ACHN (cell line): ENCODE results near the gene LDB3.

Experiments used
- DNase-seq: peaks from one replicate; pipeline ENCODE4 v3.0.0-alpha.2; 2015
- in situ Hi-C: cut with HindIII; loops from 2 replicates; pipeline ENCODE4 v1.10.0; 2017; ENCODE audit warnings: low sequenced_read_pairs, low pct_ligation_motif_present, low pct_unique_long_range_greater_than_20kb

Gene LDB3

DNA sequence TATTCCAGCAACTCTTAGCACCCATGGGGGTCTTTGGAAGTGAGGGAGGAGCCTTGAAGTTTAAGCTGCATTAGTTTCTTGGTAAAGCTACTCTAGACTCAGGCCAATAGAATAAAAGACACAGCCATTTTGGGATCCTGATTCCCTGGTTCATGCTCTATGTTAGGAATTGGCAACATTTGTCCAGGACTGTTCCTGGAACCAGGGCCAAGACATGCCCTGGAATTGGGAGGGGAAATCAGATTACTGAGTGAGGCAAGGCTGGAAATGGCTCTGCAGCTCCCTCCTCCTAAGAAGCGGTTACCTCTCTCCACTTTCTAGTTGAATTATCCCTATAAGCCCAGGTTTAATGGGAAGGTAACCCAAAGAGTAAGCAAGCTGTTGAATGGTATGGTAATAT, 73.9 kb downstream of the LDB3 start:
- in situ Hi-C loops, result no loop called here
- no peak for DNase-seq

DNA sequence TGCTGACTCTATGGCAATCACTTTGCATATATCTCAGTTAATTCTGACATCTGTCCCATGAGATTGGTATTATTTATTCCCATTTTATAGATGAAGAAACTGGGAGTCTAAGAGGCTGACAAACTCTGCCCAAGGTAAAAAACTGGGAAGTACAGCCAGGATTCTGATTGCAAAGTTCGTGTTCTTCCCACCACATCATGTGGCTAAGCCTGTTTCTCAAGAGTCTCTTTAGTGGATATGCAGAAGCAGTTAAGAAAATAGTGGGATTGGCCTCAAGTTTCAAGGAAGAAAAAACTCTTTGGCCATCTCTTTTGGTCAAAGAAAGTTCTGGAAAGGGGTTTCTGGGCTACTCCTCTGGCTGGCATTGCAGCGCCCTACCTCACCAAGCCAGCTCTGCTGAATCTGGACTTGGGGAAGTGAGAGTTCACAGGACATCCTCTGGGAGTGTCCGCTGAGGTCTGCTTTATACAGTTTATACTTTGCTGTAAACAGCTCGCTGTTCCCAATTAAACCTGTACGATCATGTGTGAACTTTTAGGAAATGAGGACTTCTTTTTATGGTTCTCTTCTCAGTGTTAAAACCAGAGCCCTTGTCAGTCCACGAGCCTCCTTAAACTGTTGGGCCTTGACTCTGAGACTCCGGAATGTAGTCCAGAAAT, 75.9 kb downstream of the LDB3 start:
- in situ Hi-C loops, result no loop called here

DNA sequence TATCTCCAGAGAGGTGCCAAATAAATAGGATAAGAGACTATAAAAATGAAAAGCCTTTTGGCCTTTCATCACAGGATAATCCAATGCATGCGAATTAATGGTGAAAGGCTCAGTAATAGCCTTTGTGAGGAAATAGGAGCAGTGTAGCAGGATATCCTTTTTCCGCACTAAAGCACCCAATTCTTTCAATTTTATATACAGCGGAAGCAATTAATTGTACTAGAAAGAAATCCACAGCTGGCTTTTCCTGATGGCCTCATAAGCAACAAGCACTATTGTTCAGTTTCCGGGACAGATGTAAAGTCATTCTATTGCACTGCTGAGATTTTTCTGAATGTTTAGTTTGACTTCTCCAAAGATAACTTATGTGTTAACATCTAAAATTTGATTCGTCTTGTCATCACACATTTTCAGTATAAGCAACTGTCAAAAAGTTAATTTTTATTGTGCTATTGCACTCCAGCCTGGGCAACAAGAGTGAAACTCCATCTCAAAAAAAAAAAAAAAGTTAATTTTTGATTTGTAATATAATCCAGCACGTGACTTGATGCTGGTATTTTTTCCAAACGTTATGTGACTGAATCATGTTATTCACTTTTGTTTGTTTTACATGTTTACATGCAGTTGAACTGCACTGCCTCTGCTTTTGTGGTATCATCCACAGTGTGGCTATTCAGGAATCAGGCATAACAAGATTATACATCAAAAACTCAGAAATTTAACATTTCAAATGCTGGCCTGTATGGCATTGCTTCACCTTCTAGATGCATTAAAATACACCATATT, 79.7 kb downstream of the LDB3 start:
- in situ Hi-C loops, result no loop called here

More for the DNA sequence above, 75.9 kb downstream of the LDB3 start:
- no peak for DNase-seq

DNA sequence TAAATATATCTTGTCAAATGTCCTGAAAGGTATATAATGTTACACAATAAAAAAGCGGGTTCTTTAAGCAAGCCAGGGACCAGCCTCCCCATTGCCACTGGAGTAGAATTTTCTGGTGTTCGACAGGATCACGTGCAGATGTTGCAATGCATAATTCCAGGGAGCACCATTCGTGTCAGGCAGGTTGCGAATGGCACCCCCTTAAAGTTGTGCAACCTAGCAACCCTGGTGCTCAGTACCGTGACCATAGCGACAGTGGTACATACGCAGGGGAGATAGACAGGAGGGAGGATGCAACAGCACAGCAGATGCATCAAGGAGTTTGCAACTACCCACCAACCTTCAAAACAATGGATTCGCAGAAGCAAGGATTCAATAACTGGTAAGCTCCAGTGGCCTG, 81.5 kb downstream of the LDB3 start:
- in situ Hi-C loops, result no loop called here
- no peak for DNase-seq

More for the DNA sequence above, 79.7 kb downstream of the LDB3 start:
- DNase-seq, result no peak

DNA sequence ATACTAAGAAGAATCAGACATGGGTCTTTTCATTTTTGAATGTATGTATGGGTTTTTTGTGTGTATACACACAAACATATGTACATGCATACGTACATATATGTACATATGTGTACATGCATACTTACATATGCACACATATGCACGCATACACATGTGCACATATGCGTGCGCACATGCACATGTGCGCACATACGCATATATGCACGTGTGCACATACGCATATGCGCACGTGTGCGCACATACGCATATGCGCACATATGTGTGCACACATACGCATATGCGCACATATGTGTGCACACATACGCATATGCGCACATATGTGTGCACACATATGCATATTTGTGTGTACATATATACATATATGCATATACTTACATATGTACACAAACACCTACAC, 83.2 kb downstream of the LDB3 start:
- DNase-seq, result no peak
- in situ Hi-C loops, result no loop called here

DNA sequence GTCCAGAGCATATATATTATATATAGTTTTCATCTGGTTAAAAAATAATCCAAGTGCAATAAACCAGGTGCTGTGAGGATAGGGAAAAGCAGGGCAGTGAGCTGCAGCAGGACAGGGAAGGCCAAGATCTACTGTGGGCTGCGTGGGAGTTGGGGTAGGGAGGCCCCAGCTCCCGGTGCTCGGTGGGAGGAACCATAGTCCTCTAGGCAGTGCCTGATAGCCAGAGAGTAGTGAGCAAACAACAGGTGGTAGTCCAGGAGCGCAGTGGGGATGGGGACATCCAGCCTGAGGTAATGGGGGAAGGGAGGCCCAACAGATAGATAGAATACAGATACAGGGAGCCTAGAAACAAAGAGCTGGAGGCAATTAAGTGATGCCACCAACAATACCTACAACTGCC, 84.0 kb downstream of the LDB3 start:
- no peak for DNase-seq
- in situ Hi-C loops, result no loop called here

DNA sequence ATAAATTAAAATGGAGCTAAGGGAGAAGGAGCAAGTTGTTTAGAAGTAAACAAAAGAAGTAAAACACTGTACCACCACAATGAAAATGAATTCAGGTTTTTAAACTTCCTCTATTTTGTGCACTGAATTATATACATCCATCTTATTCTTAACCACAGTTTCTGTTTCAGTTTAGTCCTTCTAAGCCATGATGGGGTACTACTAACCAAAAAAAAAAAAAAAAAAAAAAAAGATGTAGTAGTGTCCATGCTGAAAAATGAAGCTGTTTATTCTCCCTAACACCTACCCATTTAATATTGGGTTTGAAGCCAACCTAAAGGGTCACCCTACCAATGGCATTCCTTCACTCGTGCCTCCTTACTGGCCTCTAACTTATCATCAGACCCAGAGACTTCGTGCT, 84.7 kb downstream of the LDB3 start:
- DNase-seq, result no peak
- in situ Hi-C loops, result no loop called here

DNA sequence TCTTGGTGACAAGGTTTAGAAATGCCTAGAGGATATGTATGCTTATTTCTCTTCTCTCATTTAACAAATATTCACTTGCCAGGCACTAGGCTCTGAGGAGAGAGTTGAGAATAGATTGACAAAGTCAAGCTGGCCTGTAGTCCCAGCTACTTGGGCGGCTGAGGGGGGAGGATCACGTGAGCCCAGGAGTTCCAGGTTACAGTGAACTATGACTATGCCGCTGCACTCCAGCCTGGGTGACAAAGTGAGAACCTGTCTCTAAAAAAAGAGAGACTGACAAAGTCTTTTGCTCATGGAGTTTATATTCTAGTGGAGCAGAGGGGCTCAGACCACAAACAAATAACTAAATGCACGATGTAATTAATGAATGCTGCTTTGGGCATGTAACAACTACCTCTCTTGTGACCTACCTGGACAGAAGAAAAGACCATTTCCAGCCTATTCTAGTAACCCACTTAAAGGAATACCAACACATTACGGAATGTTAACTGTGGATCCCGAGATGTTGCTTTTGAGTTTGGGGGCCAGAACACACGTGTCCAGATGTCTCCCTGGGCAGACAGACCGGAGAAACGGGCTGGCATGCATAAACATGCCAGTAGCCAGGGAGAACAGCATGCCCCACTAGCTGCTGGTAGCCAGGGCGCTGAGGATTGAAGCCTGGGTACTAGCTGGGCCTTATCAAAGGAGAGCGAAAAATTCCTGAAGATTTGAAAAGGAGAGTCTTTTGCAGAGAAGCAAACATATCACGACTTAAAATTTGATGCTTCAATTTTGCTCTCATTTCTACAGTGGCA, 85.5 kb downstream of the LDB3 start:
- in situ Hi-C loops, result no loop called here

DNA sequence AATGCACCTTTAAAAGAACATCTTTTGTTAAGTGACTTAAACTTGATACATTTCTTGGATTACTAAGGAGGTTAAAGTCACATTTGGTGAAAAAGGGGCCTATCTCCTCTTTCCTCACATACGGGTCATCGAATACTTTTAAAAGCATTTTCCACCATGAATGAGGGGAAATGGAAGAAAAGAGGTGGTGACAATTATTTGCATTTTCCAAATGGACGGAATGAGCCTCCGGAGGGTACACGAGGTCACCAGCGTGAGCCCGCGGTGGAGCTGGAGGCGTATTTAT, 87.1 kb downstream of the LDB3 start:
- in situ Hi-C loops, result no loop called here
- no peak for DNase-seq

More for the DNA sequence above, 85.5 kb downstream of the LDB3 start:
- no peak for DNase-seq

DNA sequence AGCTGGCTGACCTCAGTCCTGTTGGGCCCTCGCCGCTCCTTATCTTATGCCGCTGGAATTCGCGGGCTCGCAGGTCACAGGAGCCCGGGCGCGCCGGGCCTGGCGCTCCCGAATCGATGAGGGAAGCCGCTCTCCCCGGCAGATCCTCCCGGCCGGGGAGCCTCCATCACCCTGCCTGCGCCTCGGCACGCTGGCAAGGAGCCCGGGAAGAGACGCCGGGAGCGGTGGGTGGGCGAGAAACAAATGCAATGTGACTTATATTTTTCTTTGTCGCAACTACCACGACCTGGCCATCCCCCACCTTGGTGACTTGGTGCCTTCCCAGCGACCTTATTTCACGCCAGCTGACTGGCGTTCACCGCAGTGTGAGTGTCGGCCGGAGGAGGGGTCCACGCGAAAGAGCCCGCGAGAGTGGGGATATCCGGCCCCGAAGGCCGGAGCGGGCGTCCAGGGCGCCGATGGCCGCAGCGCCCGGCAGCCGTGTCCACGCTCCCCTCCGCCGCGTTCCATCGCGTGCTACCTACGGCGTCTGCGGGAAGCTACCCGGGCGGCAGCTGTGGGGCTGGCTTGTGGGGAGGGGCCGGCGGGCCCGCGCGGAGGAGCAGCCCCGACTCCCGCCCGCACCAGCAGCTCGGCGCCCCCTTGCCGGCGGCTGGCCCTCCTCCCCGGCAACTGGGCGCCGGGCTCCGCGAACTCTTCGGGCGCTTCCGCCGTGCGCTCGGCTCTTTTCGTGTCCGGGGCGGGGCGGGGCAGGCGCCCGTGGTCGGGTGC, 87.6 kb downstream of the LDB3 start:
- in situ Hi-C loops, result no loop called here
- peak; percentile 85 for DNase-seq

DNA sequence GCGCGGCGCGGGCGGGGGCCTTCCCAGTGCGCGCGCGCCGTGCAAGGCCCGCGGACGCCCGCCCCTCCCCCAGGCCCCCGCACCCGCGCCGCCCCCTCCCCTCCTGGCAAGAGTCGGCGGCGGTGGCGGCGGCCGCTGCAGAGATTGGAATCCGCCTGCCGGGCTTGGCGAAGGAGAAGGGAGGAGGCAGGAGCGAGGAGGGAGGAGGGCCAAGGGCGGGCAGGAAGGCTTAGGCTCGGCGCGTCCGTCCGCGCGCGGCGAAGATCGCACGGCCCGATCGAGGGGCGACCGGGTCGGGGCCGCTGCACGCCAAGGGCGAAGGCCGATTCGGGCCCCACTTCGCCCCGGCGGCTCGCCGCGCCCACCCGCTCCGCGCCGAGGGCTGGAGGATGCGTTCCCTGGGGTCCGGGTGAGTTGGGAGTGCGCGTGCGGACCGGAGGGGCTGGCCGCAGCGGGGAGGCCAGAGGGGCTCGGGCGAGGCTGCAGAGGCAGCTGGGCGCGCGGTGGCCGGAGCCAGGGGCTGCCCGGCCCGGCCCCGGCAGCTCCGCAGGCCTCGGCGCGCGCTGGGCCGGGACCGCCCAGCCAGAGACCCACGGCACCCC, 88.3 kb downstream of the LDB3 start, which contains the start of gene BMPR1A:
BMPR1A (plus strand) TSS at position 109 of the 602 bp plus-strand sequence. CDS start 119,400 bp downstream, outside the sequence.
- DNase-seq, result peak; percentile 92
- in situ Hi-C loops, result no loop called here

DNA sequence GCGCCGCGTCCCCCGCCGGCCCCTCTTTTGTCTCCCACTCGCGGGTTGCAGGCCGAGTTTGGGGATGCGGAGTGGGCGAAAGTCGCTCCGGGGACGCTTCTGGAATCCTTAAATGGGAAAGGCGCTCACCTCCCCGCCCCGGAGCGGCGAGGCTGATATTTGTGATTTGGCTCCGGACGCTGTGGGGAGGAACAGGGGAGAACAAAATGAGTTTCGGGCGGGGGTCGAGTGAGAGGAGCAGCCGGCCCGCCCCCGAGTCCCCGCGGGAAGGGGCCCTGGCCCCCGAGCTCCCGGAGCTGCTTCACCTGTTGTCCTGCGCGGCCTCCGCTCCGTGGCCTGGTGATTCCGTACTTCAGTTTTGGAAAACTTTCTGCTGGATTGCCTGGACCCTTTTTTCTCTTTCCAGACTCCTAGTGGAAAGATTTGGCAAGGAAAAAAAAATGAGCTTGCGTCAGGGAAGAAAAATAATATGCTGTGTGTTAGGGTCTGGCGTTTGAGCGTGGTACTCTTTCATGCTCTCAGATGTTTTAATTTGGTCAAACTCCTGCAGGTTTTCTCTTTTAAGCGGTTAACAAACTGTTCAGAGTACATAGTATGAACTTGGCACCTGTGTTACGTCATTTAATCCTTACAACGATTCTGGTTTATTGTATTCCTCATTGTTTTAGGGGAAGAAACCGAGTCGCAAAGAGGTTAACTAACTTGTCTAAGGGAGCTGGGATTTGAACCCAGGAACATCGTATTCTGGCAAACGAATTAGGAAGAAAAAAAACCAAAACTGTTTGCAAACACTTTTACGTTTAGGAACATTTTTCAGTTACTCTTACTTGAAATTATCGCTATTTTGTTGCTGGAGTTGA, 89.0 kb downstream of the LDB3 start:
- in situ Hi-C loops, result no loop called here
- DNase-seq, result peak; percentile 82

DNA sequence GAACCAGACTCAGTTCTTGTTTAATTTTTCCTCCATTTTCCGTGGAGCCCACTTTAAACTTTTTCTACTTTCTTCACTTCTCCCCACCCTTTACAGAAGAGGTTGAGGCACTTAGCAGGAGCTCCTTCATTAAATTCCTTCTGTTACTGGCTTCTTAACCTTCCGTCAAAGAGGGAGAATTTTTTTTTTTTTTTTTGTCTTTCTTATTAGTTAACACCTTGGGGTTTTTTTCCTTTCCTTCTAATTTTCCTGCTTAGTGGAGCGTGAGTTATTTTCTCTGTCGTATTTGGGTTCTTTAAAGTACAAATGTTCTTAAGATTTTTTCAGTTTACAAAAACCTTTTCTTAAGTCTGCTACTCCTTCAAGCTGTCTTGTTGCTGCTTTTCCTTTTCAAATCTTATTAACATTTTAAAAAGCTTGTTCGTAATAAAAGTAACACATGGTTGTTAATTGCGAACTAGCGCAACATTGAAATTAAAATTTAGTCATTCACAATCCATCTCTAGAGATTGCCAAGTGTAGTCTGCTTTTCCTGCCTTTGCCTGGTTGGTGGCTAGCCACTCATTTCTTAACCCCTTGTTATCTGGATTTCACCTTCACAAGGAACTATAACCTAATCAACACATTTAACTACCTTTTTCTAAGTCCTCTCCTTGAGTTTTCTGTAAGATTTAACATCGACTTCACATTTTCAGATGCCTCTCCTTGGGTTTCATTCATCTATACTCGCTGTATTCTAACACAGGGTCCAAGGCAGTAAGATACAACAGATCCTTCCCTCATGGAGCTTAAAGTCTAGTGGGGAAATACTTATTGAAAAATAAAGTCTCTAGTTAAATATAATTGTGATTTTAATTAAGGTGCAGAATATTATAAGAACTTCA, 90.1 kb downstream of the LDB3 start:
- peak; percentile 23 for DNase-seq
- in situ Hi-C loops, result no loop called here

DNA sequence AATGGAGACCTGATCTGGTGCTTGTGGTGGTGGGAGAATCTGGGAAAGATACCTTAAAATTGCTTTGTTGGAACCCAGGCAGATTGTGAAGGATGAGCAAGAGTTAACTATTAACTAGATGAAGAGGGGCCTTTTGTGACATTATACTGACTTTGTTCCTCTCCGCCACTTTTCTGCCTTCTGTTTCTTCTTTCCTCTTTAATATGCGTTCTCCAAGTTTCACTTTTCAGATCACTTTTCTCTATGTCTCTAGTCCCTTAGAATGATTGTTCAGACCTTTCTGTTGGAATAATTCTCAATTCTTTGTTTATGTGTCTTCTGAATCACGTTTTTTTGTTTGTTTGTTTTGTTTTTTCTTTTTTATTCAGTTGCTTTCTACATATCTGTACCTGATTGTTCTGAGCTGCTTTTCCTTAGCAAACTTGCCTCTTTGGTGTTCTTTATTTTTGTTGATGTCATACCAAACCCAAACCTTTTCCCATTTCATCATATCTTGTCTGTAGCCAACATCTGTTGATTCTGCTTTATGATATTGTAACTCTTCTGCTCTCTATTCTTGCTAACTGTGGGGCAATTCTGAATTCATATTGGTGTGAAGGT, 90.9 kb downstream of the LDB3 start:
- DNase-seq, result no peak
- in situ Hi-C loops, result no loop called here

DNA sequence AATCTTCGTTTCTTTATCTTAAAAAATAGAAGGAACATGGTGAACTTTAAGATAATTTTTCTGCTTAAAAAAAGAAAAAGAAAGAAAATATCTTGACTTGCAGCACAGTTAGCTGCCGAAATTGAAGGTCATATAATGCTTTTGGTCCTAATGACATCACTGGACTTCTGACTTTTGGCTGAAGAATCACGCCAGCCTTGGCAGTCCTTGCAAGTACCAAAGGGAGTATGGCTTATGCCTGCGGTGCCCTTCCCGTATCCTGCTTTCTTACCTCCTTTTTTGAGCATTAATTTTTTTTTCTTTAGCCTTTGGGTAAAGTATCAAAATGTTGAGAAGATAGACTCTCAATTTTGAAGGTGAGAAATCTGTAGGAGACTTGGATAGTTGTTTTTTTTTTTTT, 95.1 kb downstream of the LDB3 start:
- in situ Hi-C loops, result no loop called here
- DNase-seq, result no peak

DNA sequence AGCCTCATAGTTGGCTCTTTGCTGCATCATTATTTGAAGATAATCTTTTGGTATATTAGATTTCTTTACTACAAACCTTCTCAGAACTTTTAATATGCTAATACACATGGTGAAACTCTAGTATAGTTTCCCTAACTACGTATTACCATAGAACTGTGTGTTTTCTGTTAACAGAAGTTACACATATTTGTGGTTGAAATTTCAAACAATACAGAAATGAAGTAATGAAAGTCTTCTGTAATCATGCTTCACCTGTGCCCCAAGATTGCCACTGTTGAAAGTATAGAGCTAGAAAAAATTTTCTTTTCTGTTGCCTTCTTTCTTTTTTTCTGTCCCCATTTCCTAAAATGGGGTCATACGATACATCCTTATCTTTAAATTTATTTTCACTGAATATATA, 97.2 kb downstream of the LDB3 start:
- DNase-seq, result no peak
- in situ Hi-C loops, result no loop called here
